Mesothelial cell of epicardium (in vitro differentiated cells): ENCODE results near the gene ZFP36L1. TPM values are rescaled to one million over a fixed set of nuclear protein-coding genes. Genes with fewer than 3 reads are reported as not detected.

ENCODE experiments used
- DNase-seq, 2 experiments: peaks; one replicate each; pipeline ENCODE4 v3.0.0; 2021; ENCODE audit warnings: low spot score in 2 of 2; ENCODE audit not compliant: unreplicated experiment in 2 of 2
- H3K27ac Mint-ChIP-seq: 2 replicates; pipeline ENCODE4 v1.8.0; 2021; ENCODE audit warnings: mixed read lengths
- H3K27me3 Mint-ChIP-seq: 2 replicates; pipeline ENCODE4 v1.8.0; 2021; ENCODE audit warnings: low read depth, mixed read lengths
- H3K36me3 Mint-ChIP-seq: 2 replicates; pipeline ENCODE4 v1.8.0; 2021; ENCODE audit warnings: mixed read lengths
- H3K4me1 Mint-ChIP-seq: 2 replicates; pipeline ENCODE4 v1.8.0; 2021; ENCODE audit warnings: mixed read lengths
- H3K4me3 Mint-ChIP-seq: 2 replicates; pipeline ENCODE4 v1.8.0; 2021; ENCODE audit warnings: mild to moderate bottlenecking, moderate library complexity, mixed read lengths
- H3K9me3 Mint-ChIP-seq: 2 replicates; pipeline ENCODE4 v1.8.0; 2021; ENCODE audit warnings: mixed read lengths
- CTCF ChIP-seq: fragments of 200-600 bp; sonication (generic); IDR thresholded peaks from one replicate; pipeline ENCODE4 v1.5.0; 2021; ENCODE audit warnings: antibody characterized with exemption; ENCODE audit not compliant: unreplicated experiment
- total RNA-seq: library from RNA; stranded (reverse); gene quantifications from 3 replicates; pipeline ENCODE4 v1.2.1, GENCODE V29; 2021

ZFP36L1 gene
- total RNA-seq, 1 donor from 2014 or later, result 377 TPM

GRCh38 chr14:68798621-68799020 is 5.8 kb upstream of the ZFP36L1 start:
- Mint-ChIP-seq H3K9me3 (peaks cover 36% of the 10 kb centered on the region), H3K36me3 (peaks cover 33% of the 10 kb centered on the region), H3K4me3 (no peak overlapping the region), H3K27me3 (no peaks in the 10 kb centered on the region), H3K4me1 (peaks cover 28% of the 10 kb centered on the region), H3K27ac (no peak overlapping the region)
- DNase-seq, result no peak
- no peak for TF ChIP-seq CTCF

GRCh38 chr14:68797121-68797670 is 4.3 kb upstream of the ZFP36L1 start:
- Mint-ChIP-seq H3K27ac (peak overlapping the region; percentile 100), H3K27me3 (no peaks in the 10 kb centered on the region), H3K9me3 (peaks cover 26% of the 10 kb centered on the region), H3K4me3 (peak overlapping the region; percentile 90), H3K4me1 (peaks cover 28% of the 10 kb centered on the region), H3K36me3 (peaks cover 29% of the 10 kb centered on the region)
- peak in 1 of 2 experiments; percentile 38 for DNase-seq
- TF ChIP-seq CTCF, result no peak

GRCh38 chr14:68796418-68797101 is 3.7 kb upstream of the ZFP36L1 start:
- H3K27ac Mint-ChIP-seq, result peak overlapping the region; percentile 100
- H3K27me3 Mint-ChIP-seq, result no peaks in the 10 kb centered on the region
- peaks cover 25% of the 10 kb centered on the region for H3K36me3 Mint-ChIP-seq
- TF ChIP-seq CTCF, result no peak
- peak in 1 of 2 experiments; percentile 31 for DNase-seq
- peaks cover 20% of the 10 kb centered on the region for H3K9me3 Mint-ChIP-seq
- H3K4me3 Mint-ChIP-seq, result peak overlapping the region; percentile 90
- H3K4me1 Mint-ChIP-seq, result peaks cover 28% of the 10 kb centered on the region

- no peaks in the 10 kb centered on the region for H3K27me3 Mint-ChIP-seq
- H3K4me3 Mint-ChIP-seq, result peak overlapping the region; percentile 90
- peak; percentile 92 for TF ChIP-seq CTCF
- peaks cover 16% of the 10 kb centered on the region for H3K9me3 Mint-ChIP-seq
- DNase-seq, result peak; percentile 78 to 88
- H3K4me1 Mint-ChIP-seq, result peaks cover 28% of the 10 kb centered on the region
- H3K36me3 Mint-ChIP-seq, result peaks cover 28% of the 10 kb centered on the region
- H3K27ac Mint-ChIP-seq, result peak overlapping the region; percentile 100
These were observed 2.9 kb upstream of the ZFP36L1 start for GRCh38 chr14:68795597-68796417.

GRCh38 chr14:68794851-68795596 is 2.2 kb upstream of the ZFP36L1 start:
- Mint-ChIP-seq H3K36me3 (peaks cover 31% of the 10 kb centered on the region), H3K4me1 (peaks cover 28% of the 10 kb centered on the region), H3K27me3 (no peaks in the 10 kb centered on the region), H3K27ac (peak overlapping the region; percentile 100), H3K4me3 (peak overlapping the region; percentile 90), H3K9me3 (peaks cover 10% of the 10 kb centered on the region)
- DNase-seq, result peak in 1 of 2 experiments; percentile 61
- no peak for TF ChIP-seq CTCF
